ENCODE data around the gene RFX8. TPM values are rescaled to one million over a fixed set of nuclear protein-coding genes. Genes with fewer than 3 reads are reported as not detected.
"Not testable (repeated sequence)": the region's sequence is repeated elsewhere in the genome, so short reads cannot be mapped to it uniquely, and the experiment has no call there.

The RFX8 gene
- polyA plus RNA-seq, 1 experiment: 1.8 TPM

DNA sequence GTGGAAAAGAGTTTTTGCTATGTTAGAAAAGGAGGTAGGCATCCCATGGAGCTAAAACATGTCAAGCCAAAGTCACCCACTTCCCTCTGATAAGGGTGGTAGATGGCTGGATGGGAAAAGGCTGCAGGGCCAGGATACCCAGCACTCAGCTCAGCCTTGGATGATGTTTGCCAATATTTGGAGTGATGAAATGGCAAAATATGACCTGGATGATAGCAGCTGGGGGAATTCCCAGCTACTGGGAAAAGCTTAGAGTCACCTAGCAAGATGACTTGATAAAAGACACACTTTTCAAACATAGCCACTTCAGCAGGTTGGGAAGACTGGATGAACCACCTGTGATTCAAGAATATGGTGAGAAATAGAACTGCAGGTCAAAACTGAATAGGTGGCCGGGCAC, 10.1 kb downstream of the RFX8 start:
- H3K4me3 ChIP-seq (ENCODE audit: low read depth, low read length): no peak overlapping the region
- no peaks in the 10 kb centered on the region for H3K27me3 ChIP-seq (ENCODE audit: control insufficient read depth, insufficient read depth, low read length)
- peaks cover 1% of the 10 kb centered on the region; the same call in 1 of the 2 replicates for H3K9me3 ChIP-seq (ENCODE audit: control insufficient read depth, insufficient read depth, low read length)
- POLR2A ChIA-PET: interaction anchor here (1.5 kb wide), 1 partner anchor 9 kb away, joined by 4 read pairs; no protein-coding TSS in a partner anchor
- CTCF ChIA-PET: interaction anchor here (1.9 kb wide), 1 partner anchor 367 kb away, joined by 6 read pairs; no protein-coding TSS in a partner anchor
- TF ChIP-seq, protein P1, sequence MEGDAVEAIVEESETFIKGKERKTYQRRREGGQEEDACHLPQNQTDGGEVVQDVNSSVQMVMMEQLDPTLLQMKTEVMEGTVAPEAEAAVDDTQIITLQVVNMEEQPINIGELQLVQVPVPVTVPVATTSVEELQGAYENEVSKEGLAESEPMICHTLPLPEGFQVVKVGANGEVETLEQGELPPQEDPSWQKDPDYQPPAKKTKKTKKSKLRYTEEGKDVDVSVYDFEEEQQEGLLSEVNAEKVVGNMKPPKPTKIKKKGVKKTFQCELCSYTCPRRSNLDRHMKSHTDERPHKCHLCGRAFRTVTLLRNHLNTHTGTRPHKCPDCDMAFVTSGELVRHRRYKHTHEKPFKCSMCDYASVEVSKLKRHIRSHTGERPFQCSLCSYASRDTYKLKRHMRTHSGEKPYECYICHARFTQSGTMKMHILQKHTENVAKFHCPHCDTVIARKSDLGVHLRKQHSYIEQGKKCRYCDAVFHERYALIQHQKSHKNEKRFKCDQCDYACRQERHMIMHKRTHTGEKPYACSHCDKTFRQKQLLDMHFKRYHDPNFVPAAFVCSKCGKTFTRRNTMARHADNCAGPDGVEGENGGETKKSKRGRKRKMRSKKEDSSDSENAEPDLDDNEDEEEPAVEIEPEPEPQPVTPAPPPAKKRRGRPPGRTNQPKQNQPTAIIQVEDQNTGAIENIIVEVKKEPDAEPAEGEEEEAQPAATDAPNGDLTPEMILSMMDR (IDR thresholded peaks at IDR 0.05; ENCODE audit: low read depth, low read length): no peak
- no peak overlapping the region for H3K27ac ChIP-seq (ENCODE audit: low read depth, low read length)
- no peak for DNase-seq (ENCODE audit: low read depth, low spot score)

DNA sequence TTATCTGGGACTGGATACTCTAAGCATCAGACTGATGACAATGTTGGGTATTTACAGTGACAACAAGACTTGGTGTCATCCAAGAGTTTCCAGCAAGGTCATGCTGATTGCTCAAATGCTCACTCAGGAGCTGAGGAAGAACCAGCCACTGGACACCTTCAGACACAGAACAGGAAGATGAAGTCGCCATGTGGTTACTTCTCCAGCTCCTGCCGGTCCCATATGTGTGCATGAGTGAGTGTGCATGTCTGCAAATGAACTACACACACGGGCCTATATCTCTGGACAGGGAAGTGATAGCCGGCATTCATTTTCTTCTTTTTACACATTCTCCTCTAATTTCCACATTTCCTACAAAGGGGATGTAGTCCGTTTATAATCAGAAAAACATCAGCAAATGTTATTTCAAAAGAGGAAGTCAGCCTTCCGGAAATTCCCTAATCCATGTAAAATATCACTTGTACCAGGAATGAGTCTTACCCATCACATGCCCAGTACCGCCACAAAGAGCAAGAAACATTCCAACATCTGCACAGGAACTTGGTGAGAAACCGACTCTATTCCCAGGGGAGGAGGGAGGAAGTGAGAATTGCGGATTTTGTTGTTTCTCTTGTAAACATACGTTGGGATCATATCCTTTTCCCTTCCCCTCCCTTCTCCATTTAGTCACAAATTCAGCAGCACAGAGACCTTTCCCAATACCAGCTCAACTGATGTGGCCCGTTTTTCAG, 10.8 kb downstream of the RFX8 start:
- DNase-seq (ENCODE audit: low read depth, low spot score): peak; percentile 50
- H3K4me3 ChIP-seq (ENCODE audit: low read depth, low read length): no peak overlapping the region
- TF ChIP-seq, protein P1 (IDR thresholded peaks at IDR 0.05; ENCODE audit: low read depth, low read length): no peak
- no peaks in the 10 kb centered on the region for H3K27me3 ChIP-seq (ENCODE audit: control insufficient read depth, insufficient read depth, low read length)
- peaks cover 3% of the 10 kb centered on the region; the same call in 1 of the 2 replicates for H3K9me3 ChIP-seq (ENCODE audit: control insufficient read depth, insufficient read depth, low read length)
- peak overlapping the region; percentile 77 for H3K27ac ChIP-seq (ENCODE audit: low read depth, low read length)
- CTCF ChIA-PET: interaction anchor here (1.9 kb wide), 1 partner anchor 368 kb away, joined by 6 read pairs; no protein-coding TSS in a partner anchor
- POLR2A ChIA-PET: interaction anchor here (1.5 kb wide), 1 partner anchor 10 kb away, joined by 4 read pairs; no protein-coding TSS in a partner anchor

DNA sequence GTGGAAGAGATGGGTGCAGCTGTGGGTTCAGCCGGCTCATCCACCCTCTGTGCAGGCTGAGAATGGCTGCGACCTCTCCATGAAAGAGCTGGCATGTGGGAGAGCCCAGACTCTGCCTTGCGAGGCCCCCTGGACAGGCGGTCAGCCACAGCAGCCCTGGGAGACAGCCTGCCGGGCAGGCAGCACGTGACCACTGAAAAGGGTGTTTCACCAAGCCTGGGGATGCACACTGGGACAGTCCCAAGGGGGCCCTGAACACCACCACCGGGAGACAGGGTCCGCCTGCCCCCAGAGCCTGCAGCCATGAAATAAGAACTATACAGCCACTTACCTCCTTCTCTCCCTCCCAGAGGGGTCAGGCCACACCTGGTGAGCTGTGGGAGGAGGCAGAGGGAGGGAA, 11.5 kb downstream of the RFX8 start:
- TF ChIP-seq, protein P1 (IDR thresholded peaks at IDR 0.05; ENCODE audit: low read depth, low read length): no peak
- Histone ChIP-seq H3K27ac (ENCODE audit: low read depth, low read length) (peak overlapping the region; percentile 77), H3K4me3 (ENCODE audit: low read depth, low read length) (no peak overlapping the region), H3K9me3 (ENCODE audit: control insufficient read depth, insufficient read depth, low read length) (peaks cover 3% of the 10 kb centered on the region; the same call in 1 of the 2 replicates), H3K27me3 (ENCODE audit: control insufficient read depth, insufficient read depth, low read length) (no peaks in the 10 kb centered on the region)
- DNase-seq (ENCODE audit: low read depth, low spot score): no peak
- CTCF ChIA-PET: no interaction called here
- POLR2A ChIA-PET: interaction anchor here (1.5 kb wide), 1 partner anchor 11 kb away, joined by 4 read pairs; no protein-coding TSS in a partner anchor

DNA sequence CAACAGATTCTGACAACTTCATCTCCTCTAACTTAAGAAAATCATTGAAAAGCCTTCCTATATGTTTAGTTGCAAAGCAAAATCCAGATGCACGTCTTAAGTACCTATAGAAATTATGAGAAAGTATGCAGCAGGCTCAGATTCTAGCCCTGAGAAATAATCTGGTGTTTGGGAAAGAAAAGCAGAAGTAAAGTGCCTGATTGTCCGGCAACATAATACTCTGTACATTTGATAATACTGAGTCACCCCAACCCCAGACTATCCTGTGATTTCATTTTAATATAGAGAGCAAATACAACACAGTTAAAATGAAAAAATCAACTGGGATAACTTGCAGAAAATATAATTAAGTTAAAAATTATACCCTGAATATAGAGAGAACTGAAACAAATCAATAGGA, 13.5 kb downstream of the RFX8 start:
- Histone ChIP-seq H3K9me3 (ENCODE audit: control insufficient read depth, insufficient read depth, low read length) (peaks cover 3% of the 10 kb centered on the region; the same call in 1 of the 2 replicates), H3K27ac (ENCODE audit: low read depth, low read length) (no peak overlapping the region), H3K4me3 (ENCODE audit: low read depth, low read length) (no peak overlapping the region), H3K27me3 (ENCODE audit: control insufficient read depth, insufficient read depth, low read length) (no peaks in the 10 kb centered on the region)
- no peak for DNase-seq (ENCODE audit: low read depth, low spot score)
- TF ChIP-seq, protein P1 (IDR thresholded peaks at IDR 0.05; ENCODE audit: low read depth, low read length): no peak
- ChIA-PET CTCF (no interaction called here), POLR2A (no interaction called here)

DNA sequence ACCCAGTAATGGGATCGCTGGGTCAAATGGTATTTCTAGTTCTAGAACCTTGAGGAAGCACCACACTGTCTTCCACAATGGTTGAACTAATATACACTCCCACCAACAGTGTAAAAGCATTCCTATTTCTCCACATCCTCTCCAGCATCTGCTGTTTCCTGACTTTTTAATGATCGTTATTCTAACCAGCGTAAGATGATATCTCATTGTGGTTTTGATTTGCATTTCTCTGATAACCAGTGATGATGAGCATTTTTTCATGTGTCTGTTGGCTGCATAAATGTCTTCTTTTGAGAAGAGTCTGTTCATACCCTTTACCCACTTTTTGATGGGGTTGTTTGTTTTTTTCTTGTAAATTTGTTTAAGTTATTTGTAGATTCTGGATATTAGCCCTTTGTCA, 20.5 kb downstream of the RFX8 start:
- CTCF ChIA-PET; H3K9me3 ChIP-seq (ENCODE audit: control insufficient read depth, insufficient read depth, low read length); DNase-seq (ENCODE audit: low read depth, low spot score); POLR2A ChIA-PET; H3K27ac ChIP-seq (ENCODE audit: low read depth, low read length); H3K4me3 ChIP-seq (ENCODE audit: low read depth, low read length); H3K27me3 ChIP-seq (ENCODE audit: control insufficient read depth, insufficient read depth, low read length): not testable (repeated sequence)
